Endodermal cell (in vitro differentiated cells): Measurements from ENCODE around the gene SERPINE2. TPM values are rescaled to one million over a fixed set of nuclear protein-coding genes. Genes with fewer than 3 reads are reported as not detected.

ENCODE experiments used
- DNase-seq: peaks from one replicate; pipeline ENCODE4 v3.0.0-alpha.2; 2017
- H3K27ac ChIP-seq: 2 replicates; pipeline ENCODE4 v1.5.1; 2013; ENCODE audit warnings: mild to moderate bottlenecking, low read depth, low read length, moderate library complexity
- H3K27me3 ChIP-seq: 2 replicates; pipeline ENCODE4 v1.6.1; 2013; ENCODE audit warnings: mild to moderate bottlenecking, low read length, moderate library complexity; ENCODE audit not compliant: insufficient read depth, control insufficient read depth, poor library complexity, severe bottlenecking
- H3K36me3 ChIP-seq: 2 replicates; pipeline ENCODE4 v1.7.0; 2013; ENCODE audit warnings: mild to moderate bottlenecking, low read length, moderate library complexity; ENCODE audit not compliant: control insufficient read depth, insufficient read depth
- H3K4me1 ChIP-seq: one replicate; pipeline ENCODE4 v1.7.0; 2013; ENCODE audit warnings: low read length; ENCODE audit not compliant: control insufficient read depth, insufficient read depth
- H3K4me3 ChIP-seq: 2 replicates; pipeline ENCODE4 v1.5.1; 2013; ENCODE audit warnings: mild to moderate bottlenecking, low read length, moderate library complexity
- H3K9ac ChIP-seq: 2 replicates; pipeline ENCODE4 v1.6.1; 2013; ENCODE audit warnings: mild to moderate bottlenecking, low read length, moderate library complexity; ENCODE audit not compliant: poor library complexity, severe bottlenecking; ENCODE audit errors: extremely low read depth
- H3K9me3 ChIP-seq: 2 replicates; pipeline ENCODE4 v1.6.1; 2013; ENCODE audit warnings: mild to moderate bottlenecking, low read length, moderate library complexity; ENCODE audit not compliant: control insufficient read depth
- H3K27ac Mint-ChIP-seq: 2 replicates; pipeline ENCODE4 v1.8.0; 2020; ENCODE audit warnings: mixed read lengths
- H3K27me3 Mint-ChIP-seq: 2 replicates; pipeline ENCODE4 v1.8.0; 2021; ENCODE audit warnings: mild to moderate bottlenecking, mixed read lengths; ENCODE audit not compliant: insufficient read depth
- H3K36me3 Mint-ChIP-seq: 2 replicates; pipeline ENCODE4 v1.8.0; 2020; ENCODE audit warnings: low read depth, mixed read lengths
- H3K4me1 Mint-ChIP-seq: 2 replicates; pipeline ENCODE4 v1.8.0; 2020; ENCODE audit warnings: mixed read lengths
- H3K4me3 Mint-ChIP-seq: 2 replicates; pipeline ENCODE4 v1.8.0; 2020; ENCODE audit warnings: mild to moderate bottlenecking, moderate library complexity, mixed read lengths
- H3K9me3 Mint-ChIP-seq: 2 replicates; pipeline ENCODE4 v1.8.0; 2020; ENCODE audit warnings: mild to moderate bottlenecking, mixed read lengths
- WGBS, 2 experiments: methylation state at CpG; one replicate each; pipeline versions ENCODE4 v1.1.5 to v1.1.7; 2013; ENCODE audit warnings: missing lambda C conversion rate in 2 of 2, mixed read lengths in 1 of 2; ENCODE audit not compliant: insufficient coverage in 1 of 2, insufficient read length in 1 of 2; 5-methylcytosine and 5-hydroxymethylcytosine counted together
- total RNA-seq, 2 donors: library from RNA; stranded (reverse); fragmentation: NEBNext Ultra II Directional in 1 of 2; extraction: Animal tissue kit (Norgen Biotek cat#: 25700) in 1 of 2; gene quantifications; 2 replicates in 1 of 2; 3 replicates in 1 of 2; pipeline ENCODE4 v1.2.1, GENCODE V29; 2021
- TF ChIP-seq, protein P1 (sequence below): fragments of 200-600 bp; sonication (generic); conservative IDR thresholded peaks from 2 replicates; pipeline ENCODE4 v1.5.0; 2021; ENCODE audit warnings: antibody characterized with exemption, mild to moderate bottlenecking

Gene SERPINE2
- total RNA-seq, 2 donors from 2014 or later: 257 to 386 TPM

DNA sequence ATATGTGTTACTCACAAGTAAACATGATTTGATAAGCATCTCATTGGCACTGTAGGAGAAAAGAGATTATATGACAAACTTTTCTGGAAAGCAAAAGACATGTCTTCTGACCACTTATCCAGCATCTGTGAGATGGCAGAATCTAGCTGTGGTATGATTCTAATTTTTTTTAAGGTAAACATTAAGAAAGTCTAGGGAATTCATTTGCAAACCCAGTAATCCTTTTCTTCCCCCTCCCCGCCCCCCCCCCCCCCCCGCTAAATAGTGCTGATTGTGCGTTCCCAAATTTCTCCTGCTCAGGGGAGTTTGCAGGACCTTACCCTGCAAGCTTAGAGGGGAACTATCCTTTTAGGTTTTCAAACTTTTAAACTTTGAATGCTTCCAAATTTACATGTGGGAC lies 69.8 kb downstream of the SERPINE2 start:
- no peak for DNase-seq
- peaks cover 37% of the 10 kb centered on the region for H3K36me3 ChIP-seq
- peaks cover 15% of the 10 kb centered on the region for H3K4me1 Mint-ChIP-seq
- no peak overlapping the region for H3K4me3 Mint-ChIP-seq
- no peaks in the 10 kb centered on the region for H3K27me3 ChIP-seq
- H3K27ac ChIP-seq: no peak overlapping the region
- H3K4me1 ChIP-seq: peaks cover 3% of the 10 kb centered on the region
- H3K27ac Mint-ChIP-seq: no peak overlapping the region
- H3K4me3 ChIP-seq: no peak overlapping the region
- H3K36me3 Mint-ChIP-seq: peaks cover 18% of the 10 kb centered on the region
- 33% methylated on average over 1 of the region's 3 CpGs; no CpG with 5 or more reads in 1 of the 2 experiments for WGBS, 2 experiments
- no peaks in the 10 kb centered on the region for H3K9me3 Mint-ChIP-seq
- no peaks in the 10 kb centered on the region for H3K9me3 ChIP-seq
- no peak overlapping the region for H3K9ac ChIP-seq
- no peaks in the 10 kb centered on the region for H3K27me3 Mint-ChIP-seq
- TF ChIP-seq, protein P1, sequence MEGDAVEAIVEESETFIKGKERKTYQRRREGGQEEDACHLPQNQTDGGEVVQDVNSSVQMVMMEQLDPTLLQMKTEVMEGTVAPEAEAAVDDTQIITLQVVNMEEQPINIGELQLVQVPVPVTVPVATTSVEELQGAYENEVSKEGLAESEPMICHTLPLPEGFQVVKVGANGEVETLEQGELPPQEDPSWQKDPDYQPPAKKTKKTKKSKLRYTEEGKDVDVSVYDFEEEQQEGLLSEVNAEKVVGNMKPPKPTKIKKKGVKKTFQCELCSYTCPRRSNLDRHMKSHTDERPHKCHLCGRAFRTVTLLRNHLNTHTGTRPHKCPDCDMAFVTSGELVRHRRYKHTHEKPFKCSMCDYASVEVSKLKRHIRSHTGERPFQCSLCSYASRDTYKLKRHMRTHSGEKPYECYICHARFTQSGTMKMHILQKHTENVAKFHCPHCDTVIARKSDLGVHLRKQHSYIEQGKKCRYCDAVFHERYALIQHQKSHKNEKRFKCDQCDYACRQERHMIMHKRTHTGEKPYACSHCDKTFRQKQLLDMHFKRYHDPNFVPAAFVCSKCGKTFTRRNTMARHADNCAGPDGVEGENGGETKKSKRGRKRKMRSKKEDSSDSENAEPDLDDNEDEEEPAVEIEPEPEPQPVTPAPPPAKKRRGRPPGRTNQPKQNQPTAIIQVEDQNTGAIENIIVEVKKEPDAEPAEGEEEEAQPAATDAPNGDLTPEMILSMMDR: no peak

DNA sequence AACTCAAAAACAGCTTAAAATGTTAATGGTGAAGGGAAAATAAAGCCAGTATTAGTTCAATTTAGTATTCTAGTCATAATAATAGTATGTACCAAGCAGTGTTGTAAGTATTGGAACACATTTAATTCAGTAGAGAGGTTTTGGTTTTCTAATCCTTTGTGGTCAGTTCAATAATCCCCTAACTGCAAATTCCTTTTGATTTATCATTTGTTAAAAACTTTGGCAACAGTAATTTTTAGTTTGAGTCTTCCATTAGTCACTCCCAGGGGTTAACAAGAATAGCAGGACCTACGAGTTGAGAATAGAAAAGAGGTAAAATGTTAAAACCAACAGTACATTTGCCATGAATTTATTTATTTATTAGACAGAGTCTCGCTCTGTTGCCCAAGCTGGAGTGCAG lies 71.1 kb downstream of the SERPINE2 start:
- DNase-seq: no peak
- Mint-ChIP-seq H3K4me3 (no peak overlapping the region), H3K27ac (no peak overlapping the region), H3K4me1 (peaks cover 17% of the 10 kb centered on the region), H3K27me3 (no peaks in the 10 kb centered on the region), H3K36me3 (peaks cover 24% of the 10 kb centered on the region), H3K9me3 (no peaks in the 10 kb centered on the region)
- Histone ChIP-seq H3K4me3 (no peak overlapping the region), H3K9me3 (no peaks in the 10 kb centered on the region), H3K4me1 (peaks cover 3% of the 10 kb centered on the region), H3K27me3 (no peaks in the 10 kb centered on the region), H3K27ac (no peak overlapping the region), H3K36me3 (peaks cover 40% of the 10 kb centered on the region), H3K9ac (no peak overlapping the region)
- TF ChIP-seq, protein P1: no peak
- 75 to 97% methylated on average over 2 of the region's 2 CpGs for WGBS, 2 experiments

DNA sequence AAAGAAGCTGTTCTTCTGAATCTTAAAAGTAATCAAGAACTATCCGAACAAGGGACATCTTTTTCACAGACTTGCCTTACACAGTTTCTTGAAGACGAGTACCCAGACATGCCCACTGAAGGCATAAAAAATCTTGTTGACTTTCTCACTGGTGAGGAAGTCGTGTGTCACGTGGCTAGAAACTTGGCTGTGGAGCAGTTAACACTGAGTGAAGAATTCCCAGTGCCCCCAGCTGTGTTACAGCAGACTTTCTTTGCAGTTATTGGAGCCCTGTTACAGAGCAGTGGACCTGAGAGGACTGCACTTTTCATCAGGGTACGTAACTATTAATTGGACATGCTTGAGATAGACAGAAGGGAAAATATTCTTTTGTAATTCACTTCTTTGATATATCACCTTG lies 79.4 kb downstream of the SERPINE2 start:
- WGBS, 2 experiments: 82 to 88% methylated on average over 5 of the region's 5 CpGs
- H3K27me3 ChIP-seq: no peaks in the 10 kb centered on the region
- no peak overlapping the region for H3K4me3 Mint-ChIP-seq
- peak overlapping the region; percentile 97 for H3K4me3 ChIP-seq
- H3K27ac ChIP-seq: no peak overlapping the region
- peaks cover 2% of the 10 kb centered on the region for H3K4me1 ChIP-seq
- peaks cover 41% of the 10 kb centered on the region for H3K4me1 Mint-ChIP-seq
- peak; percentile 31 for DNase-seq
- H3K9ac ChIP-seq: no peak overlapping the region
- H3K9me3 Mint-ChIP-seq: no peaks in the 10 kb centered on the region
- no peaks in the 10 kb centered on the region for H3K9me3 ChIP-seq
- peaks cover 25% of the 10 kb centered on the region for H3K36me3 ChIP-seq
- no peak overlapping the region for H3K27ac Mint-ChIP-seq
- peaks cover 36% of the 10 kb centered on the region for H3K36me3 Mint-ChIP-seq
- TF ChIP-seq, protein P1: no peak
- no peaks in the 10 kb centered on the region for H3K27me3 Mint-ChIP-seq
